Neutrophil (primary cell): ENCODE results near the gene ARHGEF17.

Experiments
- H3K27ac ChIP-seq: fragments of 200-600 bp; sonication (generic); 2 replicates; pipeline ENCODE4 v1.5.1; 2016; ENCODE audit warnings: mild to moderate bottlenecking, moderate library complexity
- H3K27me3 ChIP-seq: fragments of 200-600 bp; sonication (generic); 2 replicates; pipeline ENCODE4 v1.6.0; 2016; ENCODE audit warnings: mild to moderate bottlenecking
- H3K36me3 ChIP-seq: fragments of 200-600 bp; sonication (generic); 2 replicates; pipeline ENCODE4 v1.5.1; 2017
- H3K4me1 ChIP-seq, 2 experiments: fragments of 200-600 bp in 1 of 2; sonication (generic) in 1 of 2; 1 replicate in 1 of 2; 2 replicates in 1 of 2; pipeline versions ENCODE4 v1.5.1 to v1.6.1; 2013 to 2016; ENCODE audit warnings: low read depth in 1 of 2, low read length in 1 of 2, mild to moderate bottlenecking in 1 of 2, moderate library complexity in 1 of 2; ENCODE audit not compliant: control insufficient read depth in 1 of 2, insufficient read depth in 1 of 2
- H3K4me3 ChIP-seq, 2 experiments: fragments of 200-600 bp in 1 of 2; sonication (generic) in 1 of 2; 1 replicate in 1 of 2; 2 replicates in 1 of 2; pipeline ENCODE4 v1.5.1; 2013 to 2016; ENCODE audit warnings: low read depth in 1 of 2, low read length in 1 of 2, mild to moderate bottlenecking in 1 of 2, moderate library complexity in 1 of 2
- H3K9me3 ChIP-seq: fragments of 200-600 bp; sonication (generic); 2 replicates; pipeline ENCODE4 v1.5.1; 2016
- TF ChIP-seq, protein P1 (sequence below): fragments of 200-600 bp; sonication (generic); IDR thresholded peaks from 2 replicates; pipeline ENCODE4 v1.5.1; 2016; ENCODE audit warnings: antibody characterized with exemption

The ARHGEF17 gene

DNA sequence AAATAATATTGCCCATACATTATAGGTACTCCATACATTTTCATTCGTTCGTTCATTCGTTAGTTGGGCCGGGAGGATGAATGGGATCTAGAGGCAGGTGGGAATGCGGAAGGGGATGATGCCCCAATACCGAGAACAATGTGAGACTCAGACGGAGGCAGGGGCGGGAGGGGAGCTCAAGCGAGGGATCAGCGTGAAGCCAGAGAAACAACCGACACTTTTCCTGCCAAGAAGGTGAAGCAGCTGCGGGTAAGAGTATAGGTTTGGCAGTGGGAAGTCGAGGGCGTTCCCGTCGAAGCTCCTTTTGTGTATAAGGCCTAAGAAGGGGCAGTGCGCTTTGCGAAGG is 1.1 kb upstream of the ARHGEF17 start:
- H3K4me3 ChIP-seq: peak overlapping the region; percentile 89 to 91
- no peaks in the 10 kb centered on the region for H3K9me3 ChIP-seq
- peaks cover 7% of the 10 kb centered on the region for H3K27me3 ChIP-seq
- peaks cover 41 to 55% of the 10 kb centered on the region in 2 experiments for H3K4me1 ChIP-seq
- H3K27ac ChIP-seq: peak overlapping the region; percentile 85
- TF ChIP-seq, protein P1, sequence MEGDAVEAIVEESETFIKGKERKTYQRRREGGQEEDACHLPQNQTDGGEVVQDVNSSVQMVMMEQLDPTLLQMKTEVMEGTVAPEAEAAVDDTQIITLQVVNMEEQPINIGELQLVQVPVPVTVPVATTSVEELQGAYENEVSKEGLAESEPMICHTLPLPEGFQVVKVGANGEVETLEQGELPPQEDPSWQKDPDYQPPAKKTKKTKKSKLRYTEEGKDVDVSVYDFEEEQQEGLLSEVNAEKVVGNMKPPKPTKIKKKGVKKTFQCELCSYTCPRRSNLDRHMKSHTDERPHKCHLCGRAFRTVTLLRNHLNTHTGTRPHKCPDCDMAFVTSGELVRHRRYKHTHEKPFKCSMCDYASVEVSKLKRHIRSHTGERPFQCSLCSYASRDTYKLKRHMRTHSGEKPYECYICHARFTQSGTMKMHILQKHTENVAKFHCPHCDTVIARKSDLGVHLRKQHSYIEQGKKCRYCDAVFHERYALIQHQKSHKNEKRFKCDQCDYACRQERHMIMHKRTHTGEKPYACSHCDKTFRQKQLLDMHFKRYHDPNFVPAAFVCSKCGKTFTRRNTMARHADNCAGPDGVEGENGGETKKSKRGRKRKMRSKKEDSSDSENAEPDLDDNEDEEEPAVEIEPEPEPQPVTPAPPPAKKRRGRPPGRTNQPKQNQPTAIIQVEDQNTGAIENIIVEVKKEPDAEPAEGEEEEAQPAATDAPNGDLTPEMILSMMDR: no peak
- H3K36me3 ChIP-seq: no peaks in the 10 kb centered on the region

DNA sequence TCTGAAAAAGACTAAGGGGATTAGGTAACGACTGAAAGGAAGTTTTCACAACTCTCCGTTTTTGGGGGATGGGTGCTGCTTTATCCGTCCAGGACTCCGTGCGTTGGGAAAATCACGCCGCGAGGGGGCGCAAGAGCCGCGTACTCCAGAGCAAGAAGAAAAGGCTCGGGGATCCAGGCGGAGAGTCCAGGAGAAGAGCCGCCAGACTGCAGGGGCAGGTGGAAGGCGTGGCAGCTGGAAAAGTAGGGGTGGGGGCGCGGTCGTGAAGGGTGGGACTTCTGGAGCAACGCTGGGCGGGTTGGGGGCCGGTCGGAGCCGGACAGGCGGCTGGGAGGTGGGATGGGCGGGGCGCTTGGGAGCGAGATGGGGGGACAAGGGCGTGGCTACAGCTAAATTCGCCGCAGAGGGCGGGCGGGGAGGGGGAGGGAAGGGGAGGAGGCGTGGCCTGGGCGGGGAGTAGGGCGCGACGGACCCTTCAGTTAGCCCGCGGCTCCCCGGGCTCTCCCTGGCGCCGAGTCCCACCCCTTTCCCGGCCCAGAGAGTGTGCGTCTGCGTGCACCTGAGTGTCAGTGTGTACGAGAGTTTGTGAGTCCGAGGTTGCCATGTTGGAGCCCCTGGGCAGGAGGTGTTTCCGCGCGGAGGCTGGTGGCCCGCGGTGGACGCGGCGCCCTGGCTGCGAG is 613 bp upstream of the ARHGEF17 start:
- H3K27me3 ChIP-seq: peaks cover 7% of the 10 kb centered on the region
- no peaks in the 10 kb centered on the region for H3K36me3 ChIP-seq
- no peaks in the 10 kb centered on the region for H3K9me3 ChIP-seq
- peaks cover 46 to 60% of the 10 kb centered on the region in 2 experiments for H3K4me1 ChIP-seq
- TF ChIP-seq, protein P1: peak; percentile 92
- H3K27ac ChIP-seq: peak overlapping the region; percentile 85
- H3K4me3 ChIP-seq: peak overlapping the region; percentile 89 to 91

DNA sequence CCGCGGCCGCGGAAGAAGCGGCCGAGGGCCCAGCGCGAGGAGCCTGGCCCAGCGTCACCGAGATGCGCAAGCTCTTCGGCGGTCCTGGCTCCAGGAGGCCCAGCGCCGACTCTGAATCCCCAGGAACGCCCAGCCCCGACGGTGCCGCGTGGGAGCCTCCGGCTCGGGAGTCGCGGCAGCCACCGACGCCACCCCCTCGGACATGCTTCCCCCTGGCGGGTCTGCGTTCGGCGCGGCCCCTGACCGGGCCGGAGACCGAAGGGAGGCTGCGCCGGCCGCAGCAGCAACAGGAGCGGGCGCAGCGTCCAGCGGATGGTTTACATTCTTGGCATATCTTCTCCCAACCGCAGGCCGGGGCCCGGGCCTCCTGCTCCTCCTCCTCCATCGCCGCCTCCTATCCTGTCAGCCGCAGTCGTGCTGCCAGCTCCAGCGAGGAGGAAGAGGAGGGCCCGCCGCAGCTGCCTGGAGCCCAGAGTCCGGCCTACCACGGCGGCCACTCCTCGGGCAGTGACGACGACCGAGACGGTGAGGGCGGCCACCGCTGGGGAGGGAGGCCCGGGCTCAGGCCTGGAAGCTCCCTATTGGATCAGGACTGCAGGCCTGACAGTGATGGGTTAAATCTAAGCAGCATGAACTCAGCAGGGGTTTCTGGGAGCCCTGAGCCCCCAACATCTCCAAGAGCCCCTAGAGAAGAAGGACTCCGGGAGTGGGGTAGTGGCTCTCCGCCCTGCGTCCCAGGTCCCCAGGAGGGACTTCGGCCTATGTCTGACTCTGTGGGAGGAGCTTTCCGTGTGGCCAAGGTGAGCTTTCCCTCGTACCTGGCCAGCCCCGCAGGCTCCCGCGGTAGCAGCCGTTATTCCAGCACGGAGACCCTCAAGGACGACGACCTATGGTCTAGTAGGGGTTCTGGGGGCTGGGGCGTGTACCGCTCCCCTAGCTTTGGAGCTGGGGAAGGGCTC is 1.2 kb downstream of the ARHGEF17 start:
- no peaks in the 10 kb centered on the region for H3K36me3 ChIP-seq
- no peaks in the 10 kb centered on the region for H3K9me3 ChIP-seq
- TF ChIP-seq, protein P1: no peak
- peaks cover 63 to 78% of the 10 kb centered on the region in 2 experiments for H3K4me1 ChIP-seq
- peaks cover 7% of the 10 kb centered on the region for H3K27me3 ChIP-seq
- H3K4me3 ChIP-seq: peak overlapping the region; percentile 89 to 91
- H3K27ac ChIP-seq: peak overlapping the region; percentile 85

DNA sequence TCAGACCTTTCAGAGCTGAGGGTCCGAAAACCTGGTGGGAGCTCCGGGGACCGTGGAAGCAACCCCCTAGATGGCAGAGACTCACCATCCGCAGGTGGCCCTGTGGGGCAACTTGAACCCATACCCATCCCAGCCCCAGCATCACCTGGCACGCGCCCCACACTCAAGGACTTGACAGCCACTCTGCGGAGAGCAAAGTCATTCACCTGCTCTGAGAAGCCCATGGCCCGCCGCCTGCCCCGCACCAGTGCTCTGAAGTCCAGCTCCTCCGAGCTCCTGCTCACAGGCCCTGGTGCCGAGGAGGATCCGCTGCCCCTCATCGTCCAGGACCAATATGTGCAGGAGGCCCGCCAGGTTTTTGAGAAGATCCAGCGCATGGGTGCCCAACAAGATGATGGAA is 2.0 kb downstream of the ARHGEF17 start:
- no peak overlapping the region for H3K4me3 ChIP-seq
- H3K4me1 ChIP-seq: peaks cover 71 to 86% of the 10 kb centered on the region in 2 experiments
- no peak overlapping the region for H3K27ac ChIP-seq
- H3K36me3 ChIP-seq: no peaks in the 10 kb centered on the region
- TF ChIP-seq, protein P1: no peak
- H3K27me3 ChIP-seq: peaks cover 7% of the 10 kb centered on the region
- H3K9me3 ChIP-seq: no peaks in the 10 kb centered on the region

DNA sequence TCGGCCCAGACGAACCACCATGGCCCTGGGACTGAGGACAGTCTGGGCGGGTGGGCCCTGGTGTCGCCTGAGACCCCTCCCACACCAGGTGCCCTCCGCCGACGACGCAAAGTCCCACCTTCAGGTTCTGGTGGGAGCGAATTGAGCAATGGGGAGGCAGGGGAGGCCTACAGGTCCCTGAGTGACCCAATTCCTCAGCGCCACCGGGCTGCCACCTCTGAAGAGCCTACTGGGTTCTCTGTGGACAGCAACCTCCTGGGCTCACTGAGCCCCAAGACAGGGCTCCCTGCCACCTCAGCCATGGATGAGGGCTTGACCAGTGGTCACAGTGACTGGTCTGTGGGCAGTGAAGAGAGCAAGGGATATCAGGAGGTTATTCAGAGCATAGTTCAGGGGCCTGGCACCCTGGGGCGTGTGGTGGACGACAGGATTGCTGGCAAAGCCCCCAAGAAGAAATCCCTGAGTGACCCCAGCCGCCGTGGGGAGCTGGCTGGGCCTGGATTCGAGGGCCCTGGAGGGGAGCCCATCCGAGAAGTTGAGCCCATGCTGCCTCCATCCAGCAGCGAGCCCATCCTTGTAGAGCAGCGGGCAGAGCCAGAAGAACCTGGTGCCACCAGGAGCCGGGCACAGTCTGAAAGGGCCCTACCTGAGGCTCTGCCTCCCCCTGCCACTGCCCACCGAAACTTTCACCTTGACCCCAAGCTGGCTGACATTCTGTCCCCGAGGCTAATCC is 2.8 kb downstream of the ARHGEF17 start:
- Histone ChIP-seq H3K36me3 (no peaks in the 10 kb centered on the region), H3K9me3 (no peaks in the 10 kb centered on the region), H3K27ac (no peak overlapping the region), H3K27me3 (peaks cover 7% of the 10 kb centered on the region), H3K4me1 (peaks cover 69 to 79% of the 10 kb centered on the region in 2 experiments), H3K4me3 (no peak overlapping the region)
- TF ChIP-seq, protein P1: no peak
